Measurements from ENCODE around the gene PTGDR2.

Gene PTGDR2

GRCh38 chr11:60876168-60876485 is 20.4 kb upstream of the PTGDR2 start:
- DNase-seq (ENCODE audit: low read depth), result no peak
- TF ChIP-seq MAX (IDR thresholded peaks at IDR 0.05; ENCODE audit: low read depth, low read length) (no peak), POLR2A (IDR thresholded peaks at IDR 0.05; ENCODE audit: extremely low read depth, insufficient read length) (no peak), MYC (IDR thresholded peaks at IDR 0.05; ENCODE audit: low read depth, low read length) (no peak)
- TF ChIP-seq, protein P1, sequence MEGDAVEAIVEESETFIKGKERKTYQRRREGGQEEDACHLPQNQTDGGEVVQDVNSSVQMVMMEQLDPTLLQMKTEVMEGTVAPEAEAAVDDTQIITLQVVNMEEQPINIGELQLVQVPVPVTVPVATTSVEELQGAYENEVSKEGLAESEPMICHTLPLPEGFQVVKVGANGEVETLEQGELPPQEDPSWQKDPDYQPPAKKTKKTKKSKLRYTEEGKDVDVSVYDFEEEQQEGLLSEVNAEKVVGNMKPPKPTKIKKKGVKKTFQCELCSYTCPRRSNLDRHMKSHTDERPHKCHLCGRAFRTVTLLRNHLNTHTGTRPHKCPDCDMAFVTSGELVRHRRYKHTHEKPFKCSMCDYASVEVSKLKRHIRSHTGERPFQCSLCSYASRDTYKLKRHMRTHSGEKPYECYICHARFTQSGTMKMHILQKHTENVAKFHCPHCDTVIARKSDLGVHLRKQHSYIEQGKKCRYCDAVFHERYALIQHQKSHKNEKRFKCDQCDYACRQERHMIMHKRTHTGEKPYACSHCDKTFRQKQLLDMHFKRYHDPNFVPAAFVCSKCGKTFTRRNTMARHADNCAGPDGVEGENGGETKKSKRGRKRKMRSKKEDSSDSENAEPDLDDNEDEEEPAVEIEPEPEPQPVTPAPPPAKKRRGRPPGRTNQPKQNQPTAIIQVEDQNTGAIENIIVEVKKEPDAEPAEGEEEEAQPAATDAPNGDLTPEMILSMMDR (IDR thresholded peaks at IDR 0.05; ENCODE audit: low read depth, low read length), result no peak
- H3K4me3 ChIP-seq (ENCODE audit: low read depth, low read length), result no peak overlapping the region

DNA sequence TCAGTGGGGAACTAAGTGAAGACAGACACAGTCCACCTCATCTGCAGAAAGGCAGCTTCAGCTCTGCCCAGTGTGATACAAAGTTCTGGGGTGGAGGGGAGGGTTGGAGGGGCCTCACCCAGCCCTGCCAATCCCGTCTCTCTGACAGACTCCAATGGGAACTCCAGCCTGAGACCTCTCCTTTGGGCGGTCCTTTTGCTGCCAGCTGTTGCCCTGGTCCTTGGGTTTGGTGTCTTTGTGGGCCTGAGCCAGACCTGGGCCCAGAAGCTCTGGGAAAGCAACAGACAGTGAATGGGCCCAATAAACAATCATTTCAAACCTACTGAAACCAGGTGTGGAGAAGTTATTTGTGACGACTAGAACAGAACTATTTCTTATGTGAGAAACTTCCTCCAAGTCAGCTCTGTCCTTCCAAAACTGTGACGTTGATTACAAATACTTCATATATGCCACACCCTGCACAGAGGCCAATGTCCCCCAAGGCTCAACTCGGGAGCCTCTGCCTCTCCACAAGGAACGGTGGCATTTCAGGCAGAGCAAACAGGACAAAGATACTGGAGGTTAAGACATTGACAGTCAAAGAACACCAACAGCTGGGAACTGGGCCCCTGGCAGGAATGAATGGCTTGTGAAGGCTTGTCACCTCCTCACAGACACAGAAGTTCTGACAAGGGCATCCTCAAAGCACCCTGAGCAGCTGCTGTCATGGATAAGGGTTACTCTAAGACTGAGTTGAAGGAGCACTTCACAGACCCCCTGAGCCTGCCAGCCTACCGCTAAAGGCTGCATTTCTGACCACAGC is 19.8 kb upstream of the PTGDR2 start:
- TF ChIP-seq, protein P1 (IDR thresholded peaks at IDR 0.05; ENCODE audit: low read depth, low read length), result no peak
- TF ChIP-seq POLR2A (IDR thresholded peaks at IDR 0.05; ENCODE audit: extremely low read depth, insufficient read length) (no peak), MYC (IDR thresholded peaks at IDR 0.05; ENCODE audit: low read depth, low read length) (no peak), MAX (IDR thresholded peaks at IDR 0.05; ENCODE audit: low read depth, low read length) (no peak)
- no peak overlapping the region for H3K4me3 ChIP-seq (ENCODE audit: low read depth, low read length)
- DNase-seq (ENCODE audit: low read depth), result no peak

DNA sequence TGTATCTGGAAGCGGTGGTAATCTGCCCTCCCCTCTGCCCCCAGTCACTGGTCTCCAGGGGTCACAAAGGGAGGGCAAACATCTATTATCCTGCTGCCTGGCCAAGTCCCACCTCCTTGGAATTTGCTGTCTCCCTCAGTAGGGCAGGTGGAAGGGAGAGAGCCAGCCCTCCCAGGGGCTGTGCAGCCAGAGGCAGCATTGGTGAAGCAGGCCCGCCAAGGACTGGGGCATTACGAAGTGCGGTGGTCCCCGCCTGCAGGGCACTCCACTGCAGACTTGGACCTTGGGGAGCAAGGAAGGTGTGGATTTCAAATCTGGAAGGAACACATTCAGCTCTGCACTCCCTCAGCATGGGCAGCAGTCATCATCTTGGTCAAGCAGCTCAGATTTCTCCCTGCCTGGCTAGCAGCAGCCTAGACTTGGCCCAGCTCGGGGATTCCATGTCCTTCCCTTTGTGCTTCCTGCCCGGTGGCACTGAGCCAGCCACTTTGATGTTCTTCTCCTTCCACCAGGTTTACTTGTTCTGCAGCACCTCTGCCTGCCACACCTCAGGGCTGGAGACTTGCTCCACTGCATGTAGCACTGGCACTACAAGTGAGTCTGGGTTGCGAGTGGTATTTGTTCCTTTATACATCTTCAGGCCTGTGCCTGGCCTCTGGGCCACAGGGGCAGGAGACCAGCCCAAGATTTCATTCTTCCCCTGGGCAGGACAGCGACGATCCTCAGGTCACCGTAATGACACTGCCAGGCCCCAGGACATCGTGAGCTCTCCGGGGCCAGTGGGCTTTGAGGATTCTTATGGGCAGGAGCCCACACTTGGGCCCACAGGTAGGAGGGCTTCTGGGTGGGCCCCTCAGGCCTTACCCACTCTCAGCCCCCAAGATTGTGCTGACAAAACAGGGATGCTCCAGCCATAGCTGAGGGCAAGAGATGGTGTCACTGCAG is 18.9 kb upstream of the PTGDR2 start:
- no peak for DNase-seq (ENCODE audit: low read depth)
- H3K4me3 ChIP-seq (ENCODE audit: low read depth, low read length), result no peak overlapping the region
- TF ChIP-seq MAX (IDR thresholded peaks at IDR 0.05; ENCODE audit: low read depth, low read length), result no peak

GRCh38 chr11:60873533-60873932 is 17.8 kb upstream of the PTGDR2 start:
- no peak for DNase-seq (ENCODE audit: low read depth)
- no peak overlapping the region for H3K4me3 ChIP-seq (ENCODE audit: low read depth, low read length)
- TF ChIP-seq MYC (IDR thresholded peaks at IDR 0.05; ENCODE audit: low read depth, low read length) (no peak), MAX (IDR thresholded peaks at IDR 0.05; ENCODE audit: low read depth, low read length) (no peak), POLR2A (IDR thresholded peaks at IDR 0.05; ENCODE audit: extremely low read depth, insufficient read length) (no peak)
- TF ChIP-seq, protein P1 (IDR thresholded peaks at IDR 0.05; ENCODE audit: low read depth, low read length), result no peak

DNA sequence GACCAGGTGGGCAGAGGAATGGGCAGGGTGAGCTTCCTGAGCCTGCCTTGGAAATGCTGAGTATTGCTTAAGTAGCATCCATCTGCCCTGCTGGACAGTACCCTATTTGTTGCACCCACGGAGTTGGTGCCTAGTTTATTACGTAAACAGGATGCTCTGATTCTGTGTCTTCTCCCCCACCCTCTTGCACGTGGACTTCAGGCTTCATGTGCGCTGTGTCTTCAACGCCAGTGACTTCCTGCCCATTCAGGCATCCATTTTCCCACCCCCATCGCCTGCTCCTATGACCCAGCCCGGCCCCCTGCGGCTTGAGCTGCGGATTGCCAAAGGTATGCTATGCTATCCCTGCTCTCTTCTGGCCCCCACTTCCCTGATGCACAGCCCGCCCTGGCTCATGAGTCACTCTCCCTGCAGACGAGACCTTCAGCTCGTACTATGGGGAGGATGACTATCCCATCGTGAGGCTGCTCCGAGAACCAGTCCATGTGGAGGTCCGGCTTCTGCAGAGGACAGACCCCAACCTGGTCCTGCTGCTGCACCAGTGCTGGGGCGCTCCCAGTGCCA is 17.3 kb upstream of the PTGDR2 start:
- TF ChIP-seq MYC (IDR thresholded peaks at IDR 0.05; ENCODE audit: low read depth, low read length) (peak; percentile 74), POLR2A (IDR thresholded peaks at IDR 0.05; ENCODE audit: extremely low read depth, insufficient read length) (no peak), MAX (IDR thresholded peaks at IDR 0.05; ENCODE audit: low read depth, low read length) (peak; percentile 87)
- TF ChIP-seq, protein P1 (IDR thresholded peaks at IDR 0.05; ENCODE audit: low read depth, low read length), result no peak
- H3K4me3 ChIP-seq (ENCODE audit: low read depth, low read length), result no peak overlapping the region
- peak; percentile 68 for DNase-seq (ENCODE audit: low read depth)

Measured in NB4 (cell line).